ENCODE measurements around the gene NTN1. TPM values are rescaled to one million over a fixed set of nuclear protein-coding genes. Genes with fewer than 3 reads are reported as not detected.

NTN1 gene
- total RNA-seq, 4 donors from 2014 or later: 74.3 to 211 (median 107) TPM

DNA sequence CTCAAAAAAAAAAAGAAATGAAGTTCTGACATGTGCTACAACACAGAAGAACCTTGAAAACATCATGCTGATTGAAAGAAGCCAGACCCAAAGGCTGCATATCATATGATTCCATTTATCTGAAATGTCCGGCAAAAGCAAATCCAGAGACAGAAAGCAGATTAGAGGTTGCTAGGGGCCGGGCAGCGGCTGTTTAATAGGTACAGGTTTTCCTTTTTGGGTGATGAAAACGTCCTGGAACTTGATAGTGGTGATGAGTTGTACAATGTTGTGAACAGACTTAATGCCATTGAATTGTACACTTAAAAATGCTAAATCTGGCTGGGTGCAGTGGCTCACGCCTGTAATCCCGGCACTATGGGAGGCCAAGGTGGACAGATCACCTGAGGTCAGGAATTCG is 166.5 kb downstream of the NTN1 start:
- peak overlapping the region in 1 of 4 donors; percentile 0 for H3K27ac ChIP-seq
- TF ChIP-seq POLR2A (IDR thresholded peaks at IDR 0.05): no peak
- no peak for TF ChIP-seq CTCF (IDR thresholded peaks at IDR 0.05)
- TF ChIP-seq EP300 (IDR thresholded peaks at IDR 0.05): no peak
- TF ChIP-seq POLR2AphosphoS5 (IDR thresholded peaks at IDR 0.05): no peak

DNA sequence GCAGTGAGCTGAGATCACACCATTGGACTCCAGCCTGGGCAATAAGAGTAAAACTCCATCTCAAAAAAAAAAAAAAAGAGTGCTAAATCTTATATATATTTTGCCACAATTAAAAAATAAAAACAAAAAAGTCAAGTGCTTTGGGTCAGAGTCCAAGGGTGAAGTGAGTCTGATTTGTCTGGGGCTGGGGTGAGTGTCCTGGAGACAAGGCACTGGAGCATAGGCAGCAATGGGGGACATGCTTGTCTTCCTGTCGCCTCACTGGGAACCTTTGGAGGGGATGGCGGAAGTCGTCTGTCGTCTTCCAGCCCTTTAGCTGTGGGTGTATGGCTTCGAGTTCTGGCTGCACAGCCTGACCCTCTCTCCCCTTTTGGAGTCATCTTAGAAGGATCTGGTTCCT is 167.1 kb downstream of the NTN1 start:
- Histone ChIP-seq H3K27me3 (no peaks in the 10 kb centered on the region), H3K36me3 (peaks cover 0 to 5% of the 10 kb centered on the region in 2 donors), H3K27ac (peak overlapping the region in 2 of 4 donors; percentile 37 to 50), H3K4me1 (peaks cover 2 to 63% (median 5%) of the 10 kb centered on the region in 3 donors), H3K9me3 (no peaks in the 10 kb centered on the region), H3K4me3 (no peak overlapping the region)
- no peak for ATAC-seq
- 91% methylated on average over 4 of the region's 5 CpGs; no CpG with 5 or more reads in 1 of the 2 donors for WGBS, 2 donors (ENCODE audit: low coverage in 1 of 2)
- TF ChIP-seq POLR2AphosphoS5 (IDR thresholded peaks at IDR 0.05) (no peak), CTCF (IDR thresholded peaks at IDR 0.05) (no peak), EP300 (IDR thresholded peaks at IDR 0.05) (no peak), POLR2A (IDR thresholded peaks at IDR 0.05) (no peak)

More for the DNA sequence above, 166.5 kb downstream of the NTN1 start:
- Histone ChIP-seq H3K4me3 (no peak overlapping the region), H3K27me3 (no peaks in the 10 kb centered on the region), H3K4me1 (peaks cover 2 to 66% (median 5%) of the 10 kb centered on the region in 3 donors), H3K36me3 (peaks cover 0 to 9% of the 10 kb centered on the region in 2 donors), H3K9me3 (no peaks in the 10 kb centered on the region)
- 59 to 76% methylated on average over 7 of the region's 7 CpGs for WGBS, 2 donors (ENCODE audit: low coverage in 1 of 2)
- ATAC-seq: no peak

DNA sequence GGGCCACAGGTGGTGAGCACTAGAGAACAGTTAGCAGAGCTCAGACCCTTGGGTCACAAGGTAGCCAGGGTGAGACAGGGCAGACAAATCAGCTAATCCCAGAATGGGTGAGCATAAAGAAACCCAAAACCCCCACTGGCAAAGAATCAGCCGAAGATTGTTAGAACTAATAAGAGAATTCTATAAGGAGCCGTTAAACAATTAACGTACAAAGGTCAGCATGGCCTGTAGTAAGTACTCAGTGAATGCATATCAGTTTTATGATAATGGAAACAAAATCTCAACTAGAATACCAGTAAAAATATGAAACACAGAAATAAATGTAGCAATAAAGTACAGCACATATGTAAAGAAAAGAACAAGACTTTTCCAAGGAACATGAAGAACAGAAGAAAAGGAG is 168.6 kb downstream of the NTN1 start:
- no peak for ATAC-seq
- 87 to 90% methylated on average over 3 of the region's 3 CpGs for WGBS, 2 donors (ENCODE audit: low coverage in 1 of 2)

DNA sequence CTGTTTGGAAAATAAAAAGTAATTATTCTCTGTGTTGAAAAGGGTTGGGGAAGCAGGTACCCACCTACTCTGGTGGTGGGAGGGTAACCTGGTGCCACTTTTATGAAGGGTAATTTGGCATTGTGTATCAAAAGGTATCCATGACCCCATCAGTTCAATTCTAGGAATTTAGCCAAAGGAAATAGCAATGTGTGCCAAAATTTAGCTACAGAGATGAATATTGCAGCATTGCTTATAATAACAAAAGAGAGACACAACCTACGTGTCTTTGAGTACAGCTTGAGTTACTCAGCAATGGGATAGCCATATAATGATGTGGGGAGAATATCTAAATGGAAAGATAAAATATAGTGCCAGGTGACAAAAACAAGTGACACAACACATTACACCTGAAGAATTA is 170.7 kb downstream of the NTN1 start:
- no peak overlapping the region for H3K4me3 ChIP-seq
- TF ChIP-seq POLR2AphosphoS5 (IDR thresholded peaks at IDR 0.05) (peak; percentile 46), EP300 (IDR thresholded peaks at IDR 0.05) (no peak)
- peaks cover 2 to 52% (median 7%) of the 10 kb centered on the region in 3 donors for H3K4me1 ChIP-seq
- H3K9me3 ChIP-seq: no peaks in the 10 kb centered on the region
- peak; percentile 57 for ATAC-seq
- H3K27ac ChIP-seq: peak overlapping the region in 3 of 4 donors; percentile 32 to 67 (median 64)
- no peaks in the 10 kb centered on the region for H3K27me3 ChIP-seq
- H3K36me3 ChIP-seq: no peaks in the 10 kb centered on the region
- WGBS, 2 donors (ENCODE audit: low coverage in 1 of 2): 0 to 20% methylated on average over 1 of the region's 1 CpG

More for the DNA sequence above, 168.6 kb downstream of the NTN1 start:
- no peak overlapping the region for H3K4me3 ChIP-seq
- no peaks in the 10 kb centered on the region for H3K9me3 ChIP-seq
- peak overlapping the region in 2 of 4 donors; percentile 37 to 50 for H3K27ac ChIP-seq
- peaks cover 0 to 48% (median 2%) of the 10 kb centered on the region in 3 donors for H3K4me1 ChIP-seq
- no peaks in the 10 kb centered on the region for H3K27me3 ChIP-seq
- TF ChIP-seq EP300 (IDR thresholded peaks at IDR 0.05) (no peak), POLR2AphosphoS5 (IDR thresholded peaks at IDR 0.05) (no peak)
- H3K36me3 ChIP-seq: no peaks in the 10 kb centered on the region

GRCh38 chr17:9195411-9195810 is 174.1 kb downstream of the NTN1 start:
- no peak for ATAC-seq
- WGBS, 2 donors (ENCODE audit: low coverage in 1 of 2): no CpG with 5 or more reads among the region's 6 CpGs
- H3K9me3 ChIP-seq: no peaks in the 10 kb centered on the region
- H3K4me1 ChIP-seq: peaks cover 2 to 38% (median 7%) of the 10 kb centered on the region in 3 donors
- no peak overlapping the region for H3K4me3 ChIP-seq
- no peaks in the 10 kb centered on the region for H3K27me3 ChIP-seq
- no peak for TF ChIP-seq POLR2AphosphoS5 (IDR thresholded peaks at IDR 0.05)
- no peak for TF ChIP-seq EP300 (IDR thresholded peaks at IDR 0.05)
- H3K27ac ChIP-seq: peak overlapping the region in 1 of 4 donors; percentile 12
- peaks cover 0 to 14% of the 10 kb centered on the region in 2 donors for H3K36me3 ChIP-seq

DNA sequence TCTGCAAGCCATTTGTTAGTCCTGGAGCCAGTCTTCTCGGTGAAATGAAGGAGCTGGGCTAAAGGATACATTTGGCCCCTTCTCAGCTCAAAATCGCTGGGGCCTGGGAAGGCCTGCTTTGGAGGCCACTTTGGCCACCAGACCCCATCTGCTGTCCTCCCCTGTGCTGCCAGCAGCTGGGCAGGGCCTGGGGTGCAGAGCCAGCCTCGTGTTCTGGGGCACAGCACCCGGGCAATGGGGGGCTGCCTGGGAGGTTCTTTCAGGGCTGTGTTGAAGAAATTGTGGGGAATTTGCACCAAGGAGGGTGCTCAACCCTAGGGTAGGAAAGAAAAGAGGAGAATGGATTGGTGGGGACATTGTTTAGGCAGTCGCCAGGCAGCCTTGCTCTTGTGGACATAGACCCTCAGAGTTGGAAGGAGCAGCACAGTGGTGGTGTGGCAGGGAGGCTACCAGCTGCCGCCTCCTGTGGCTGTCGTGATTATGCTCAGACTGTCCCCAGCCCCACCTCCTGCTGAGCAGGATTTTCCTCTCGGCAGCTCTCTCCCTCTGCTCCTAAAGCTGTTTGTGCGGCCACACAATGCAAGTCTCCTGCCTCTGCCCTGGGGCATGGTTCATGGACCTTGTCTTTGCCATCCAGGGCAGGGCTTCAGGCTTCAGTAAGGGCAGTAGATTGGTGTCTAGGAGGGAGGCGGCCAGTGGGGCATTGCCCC is 174.8 kb downstream of the NTN1 start:
- peak overlapping the region in 2 of 4 donors; percentile 7 to 27 for H3K27ac ChIP-seq
- ATAC-seq: no peak

More for the DNA sequence above, 174.8 kb downstream of the NTN1 start:
- 80 to 83% methylated on average over 2 to 5 of the region's 10 CpGs for whole genome bisulfite sequencing, 2 donors (ENCODE audit: low coverage in 1 of 2)
- Histone ChIP-seq H3K4me1 (peaks cover 2 to 35% (median 7%) of the 10 kb centered on the region in 3 donors), H3K36me3 (peaks cover 0 to 14% of the 10 kb centered on the region in 2 donors), H3K9me3 (no peaks in the 10 kb centered on the region), H3K4me3 (no peak overlapping the region), H3K27me3 (no peaks in the 10 kb centered on the region)
- TF ChIP-seq EP300 (IDR thresholded peaks at IDR 0.05) (no peak), POLR2A (IDR thresholded peaks at IDR 0.05) (no peak), CTCF (IDR thresholded peaks at IDR 0.05) (no peak), POLR2AphosphoS5 (IDR thresholded peaks at IDR 0.05) (no peak)

Measured in gastroesophageal sphincter (tissue), 4 donors.